Vagina (tissue), 2 donors: ENCODE data around the gene SMTNL2. TPM values are rescaled to one million over a fixed set of nuclear protein-coding genes. Genes with fewer than 3 reads are reported as not detected.

ENCODE experiments used
- DNase-seq, 2 donors: peaks; one replicate each; pipeline ENCODE4 v3.0.0-alpha.2; 2017; ENCODE audit errors: extremely low spot score in 2 of 2
- H3K27ac ChIP-seq: fragments of 200-600 bp; sonication (generic); one replicate; pipeline ENCODE4 v1.5.1; 2019
- H3K27me3 ChIP-seq: fragments of 200-600 bp; sonication (generic); one replicate; pipeline ENCODE4 v1.5.1; 2019
- H3K36me3 ChIP-seq, 2 donors: fragments of 200-600 bp; sonication (generic); one replicate each; pipeline ENCODE4 v1.5.1; 2017 to 2019
- H3K4me1 ChIP-seq: fragments of 200-600 bp; sonication (generic); one replicate; pipeline ENCODE4 v1.5.1; 2019
- H3K4me3 ChIP-seq, 2 donors: fragments of 200-600 bp; sonication (generic); 1 replicate in 1 of 2; 2 replicates in 1 of 2; pipeline ENCODE4 v1.5.1; 2016 to 2019
- H3K9me3 ChIP-seq: fragments of 200-600 bp; sonication (generic); one replicate; pipeline ENCODE4 v1.5.1; 2019
- POLR2A ChIP-seq, 2 donors: fragments of 450-650 bp; IDR thresholded peaks; one replicate each; pipeline ENCODE4 v1.6.1; 2017; ENCODE audit warnings: antibody characterized with exemption in 2 of 2, mild to moderate bottlenecking in 2 of 2, moderate library complexity in 2 of 2
- POLR2AphosphoS5 ChIP-seq, 2 donors: sonication (generic); formaldehyde crosslinking; IDR thresholded peaks; one replicate each; pipeline ENCODE4 v1.9.0; 2017; ENCODE audit warnings: antibody characterized with exemption in 2 of 2, mild to moderate bottlenecking in 2 of 2, low read depth in 1 of 2; ENCODE audit not compliant: insufficient read depth in 1 of 2
- intact Hi-C: fragments of 100-400 bp; cut with DNase I; formaldehyde crosslinking; loops from one replicate; pipeline ENCODE4 v1.15.1; 2023
- total RNA-seq: library from RNA; depleted of rRNA; stranded (reverse); fragments of >200 nt; gene quantifications from one replicate; pipeline ENCODE4 v1.2.3, GENCODE V29; 2016
- TF ChIP-seq, protein P1 (sequence below), 3 experiments: fragments of 450-650 bp in 2 of 3; fragments of 200-600 bp in 1 of 3; sonication (generic) in 1 of 3; IDR thresholded peaks; one replicate each; pipeline ENCODE4 v1.5.1; 2017 to 2019; ENCODE audit warnings: antibody characterized with exemption in 3 of 3, mild to moderate bottlenecking in 2 of 3, moderate library complexity in 2 of 3

The SMTNL2 gene
- total RNA-seq, 1 donor from 2014 or later: 2.5 TPM

GRCh38 chr17:4605826-4606225 lies 21.5 kb downstream of the SMTNL2 start:
- no peaks in the 10 kb centered on the region for H3K36me3 ChIP-seq
- no peak for DNase-seq
- peak overlapping the region; percentile 74 for H3K27ac ChIP-seq
- intact Hi-C loops: no loop called here
- H3K4me3 ChIP-seq: no peak overlapping the region
- TF ChIP-seq POLR2AphosphoS5 (IDR thresholded peaks at IDR 0.05; ENCODE audit: insufficient read depth in 1 of 2, low read depth in 1 of 2) (peak; percentile 60 to 70), POLR2A (IDR thresholded peaks at IDR 0.05) (no peak)
- TF ChIP-seq, protein P1, sequence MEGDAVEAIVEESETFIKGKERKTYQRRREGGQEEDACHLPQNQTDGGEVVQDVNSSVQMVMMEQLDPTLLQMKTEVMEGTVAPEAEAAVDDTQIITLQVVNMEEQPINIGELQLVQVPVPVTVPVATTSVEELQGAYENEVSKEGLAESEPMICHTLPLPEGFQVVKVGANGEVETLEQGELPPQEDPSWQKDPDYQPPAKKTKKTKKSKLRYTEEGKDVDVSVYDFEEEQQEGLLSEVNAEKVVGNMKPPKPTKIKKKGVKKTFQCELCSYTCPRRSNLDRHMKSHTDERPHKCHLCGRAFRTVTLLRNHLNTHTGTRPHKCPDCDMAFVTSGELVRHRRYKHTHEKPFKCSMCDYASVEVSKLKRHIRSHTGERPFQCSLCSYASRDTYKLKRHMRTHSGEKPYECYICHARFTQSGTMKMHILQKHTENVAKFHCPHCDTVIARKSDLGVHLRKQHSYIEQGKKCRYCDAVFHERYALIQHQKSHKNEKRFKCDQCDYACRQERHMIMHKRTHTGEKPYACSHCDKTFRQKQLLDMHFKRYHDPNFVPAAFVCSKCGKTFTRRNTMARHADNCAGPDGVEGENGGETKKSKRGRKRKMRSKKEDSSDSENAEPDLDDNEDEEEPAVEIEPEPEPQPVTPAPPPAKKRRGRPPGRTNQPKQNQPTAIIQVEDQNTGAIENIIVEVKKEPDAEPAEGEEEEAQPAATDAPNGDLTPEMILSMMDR (IDR thresholded peaks at IDR 0.05): no peak
- no peaks in the 10 kb centered on the region for H3K27me3 ChIP-seq
- H3K9me3 ChIP-seq: no peaks in the 10 kb centered on the region
- peaks cover 35% of the 10 kb centered on the region for H3K4me1 ChIP-seq

- Histone ChIP-seq H3K4me3 (no peak overlapping the region), H3K27ac (peak overlapping the region; percentile 74), H3K9me3 (no peaks in the 10 kb centered on the region), H3K27me3 (no peaks in the 10 kb centered on the region), H3K36me3 (no peaks in the 10 kb centered on the region), H3K4me1 (peaks cover 35% of the 10 kb centered on the region)
- TF ChIP-seq POLR2AphosphoS5 (IDR thresholded peaks at IDR 0.05; ENCODE audit: insufficient read depth in 1 of 2, low read depth in 1 of 2): no peak
- TF ChIP-seq, protein P1 (IDR thresholded peaks at IDR 0.05): no peak
- no peak for TF ChIP-seq POLR2A (IDR thresholded peaks at IDR 0.05)
- DNase-seq: no peak
- intact Hi-C loops: no loop called here
These were observed 23.0 kb downstream of the SMTNL2 start for GRCh38 chr17:4607261-4607741.

- peaks cover 35% of the 10 kb centered on the region for H3K4me1 ChIP-seq
- no peak for TF ChIP-seq POLR2A (IDR thresholded peaks at IDR 0.05)
- peak overlapping the region; percentile 74 for H3K27ac ChIP-seq
- intact Hi-C loops: no loop called here
- no peaks in the 10 kb centered on the region for H3K27me3 ChIP-seq
- no peak overlapping the region for H3K4me3 ChIP-seq
- H3K36me3 ChIP-seq: no peaks in the 10 kb centered on the region
- no peak for DNase-seq
- no peaks in the 10 kb centered on the region for H3K9me3 ChIP-seq
These were observed 23.5 kb downstream of the SMTNL2 start for GRCh38 chr17:4607773-4608187.

GRCh38 chr17:4609761-4610160 lies 25.4 kb downstream of the SMTNL2 start:
- Histone ChIP-seq H3K9me3 (no peaks in the 10 kb centered on the region), H3K4me3 (no peak overlapping the region), H3K27ac (no peak overlapping the region), H3K27me3 (no peaks in the 10 kb centered on the region), H3K4me1 (peaks cover 26% of the 10 kb centered on the region), H3K36me3 (no peaks in the 10 kb centered on the region)
- DNase-seq: no peak
- TF ChIP-seq POLR2AphosphoS5 (IDR thresholded peaks at IDR 0.05; ENCODE audit: insufficient read depth in 1 of 2, low read depth in 1 of 2) (no peak), POLR2A (IDR thresholded peaks at IDR 0.05) (no peak)
- TF ChIP-seq, protein P1 (IDR thresholded peaks at IDR 0.05): no peak
- intact Hi-C loops: no loop called here

DNA sequence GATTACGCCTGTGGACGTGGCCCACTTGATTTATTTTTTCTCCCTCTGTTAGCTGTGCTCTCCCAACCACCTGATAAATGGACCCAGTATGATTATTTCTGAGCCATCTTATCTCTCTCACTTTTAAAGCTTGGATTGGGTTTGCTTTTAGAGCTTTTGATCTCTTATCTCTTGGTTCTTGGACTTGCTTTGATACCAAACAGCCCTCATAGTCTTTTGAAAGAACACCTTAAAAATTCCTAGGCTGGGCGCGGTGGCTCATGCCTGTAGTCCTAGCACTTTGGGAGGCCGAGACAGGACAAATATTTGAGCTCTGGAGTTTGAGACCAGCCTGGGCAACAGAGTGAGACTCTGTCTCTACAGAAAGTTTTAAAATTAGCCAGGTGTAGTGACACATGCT lies 25.8 kb downstream of the SMTNL2 start:
- Histone ChIP-seq H3K4me3 (no peak overlapping the region), H3K9me3 (no peaks in the 10 kb centered on the region), H3K36me3 (no peaks in the 10 kb centered on the region), H3K27me3 (no peaks in the 10 kb centered on the region), H3K27ac (no peak overlapping the region), H3K4me1 (peaks cover 25% of the 10 kb centered on the region)
- TF ChIP-seq, protein P1 (IDR thresholded peaks at IDR 0.05): no peak
- no peak for TF ChIP-seq POLR2AphosphoS5 (IDR thresholded peaks at IDR 0.05; ENCODE audit: insufficient read depth in 1 of 2, low read depth in 1 of 2)
- TF ChIP-seq POLR2A (IDR thresholded peaks at IDR 0.05): no peak
- no peak for DNase-seq
- intact Hi-C loops: no loop called here
